ENCODE data around the gene KRAS. TPM values are rescaled to one million over a fixed set of nuclear protein-coding genes. Genes with fewer than 3 reads are reported as not detected.

KRAS gene
- polyA plus RNA-seq, 6 donors from 2014 or later, result 13.5 to 27.8 (median 25.7) TPM

DNA sequence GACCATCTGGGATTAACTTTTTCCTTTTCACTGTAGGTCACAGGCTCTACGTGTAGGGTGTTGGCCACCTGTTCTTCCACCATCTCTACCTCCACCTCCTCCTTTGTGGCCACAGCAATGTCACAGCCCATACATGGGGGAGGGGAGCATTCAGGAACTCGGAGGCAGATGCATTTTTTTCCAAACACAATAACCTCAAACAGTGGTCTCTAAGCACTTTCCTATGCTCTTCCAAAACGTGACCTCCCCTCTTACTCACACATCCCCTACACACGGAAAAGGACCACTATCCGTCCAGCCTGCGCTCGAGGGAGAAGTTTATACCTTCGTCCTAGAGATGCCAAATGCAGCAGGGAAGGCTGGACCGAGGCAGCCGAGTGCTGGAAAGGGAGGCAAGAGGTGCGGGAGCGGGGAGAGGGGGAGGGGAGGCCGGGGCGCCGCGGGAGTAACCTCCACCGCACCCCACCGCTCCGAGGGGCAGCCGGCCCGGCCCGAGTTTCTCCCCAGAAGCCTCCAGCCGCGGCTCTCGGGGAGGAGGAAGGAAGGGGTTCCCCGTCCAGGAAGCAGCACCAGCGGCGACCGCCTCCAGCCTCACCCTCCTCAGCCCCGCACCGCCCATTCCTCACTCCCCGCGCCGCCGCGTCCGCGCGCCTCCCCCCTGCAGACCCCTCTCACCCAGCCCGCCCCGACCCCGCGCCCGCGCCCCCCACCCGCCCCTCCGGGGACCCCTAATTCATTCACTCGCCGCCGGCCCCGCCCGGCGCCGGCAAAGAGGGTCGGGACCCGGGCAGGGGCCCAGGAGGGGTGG, 594 bp downstream of the KRAS start:
- peak; percentile 57 for DNase-seq
- Mint-ChIP-seq H3K4me1 (peaks cover 30 to 63% (median 44%) of the 10 kb centered on the region in 3 donors), H3K9me3 (no peaks in the 10 kb centered on the region)

DNA sequence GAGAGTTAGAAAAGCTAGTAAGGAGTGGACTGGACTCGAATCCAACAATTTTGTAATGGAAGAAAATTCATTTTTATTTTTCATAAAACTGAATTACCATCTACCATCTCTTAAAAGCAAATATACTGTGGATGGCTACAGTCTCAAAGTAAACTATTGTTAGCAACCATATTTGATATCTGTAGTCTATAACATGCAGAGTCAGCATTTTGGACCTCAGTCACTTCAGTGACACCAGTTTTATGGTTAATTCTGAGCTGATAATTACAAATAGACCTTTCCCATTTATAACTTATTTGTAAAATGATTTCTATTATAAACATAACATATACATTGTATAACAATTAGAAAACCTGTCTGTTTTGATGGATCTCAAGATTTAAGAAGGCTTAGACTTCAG, 2.0 kb downstream of the KRAS start:
- Mint-ChIP-seq H3K4me1 (peaks cover 30 to 55% (median 42%) of the 10 kb centered on the region in 3 donors), H3K36me3 (peaks cover 0 to 10% of the 10 kb centered on the region in 2 donors), H3K27me3 (no peaks in the 10 kb centered on the region), H3K27ac (peak overlapping the region in 2 of 6 donors; percentile 74 to 91), H3K9me3 (no peaks in the 10 kb centered on the region), H3K4me3 (peak overlapping the region in 7 of 8 donors; percentile 36 to 95 (median 73))
- ATAC-seq (ENCODE audit: low read depth in 2 of 2) (no peak), DNase-seq (no peak)

More for the DNA sequence above, 594 bp downstream of the KRAS start:
- ATAC-seq (ENCODE audit: low read depth in 2 of 2), result peak; percentile 50 to 51
- Mint-ChIP-seq H3K4me3 (peak overlapping the region; percentile 73 to 97 (median 90)), H3K36me3 (no peaks in the 10 kb centered on the region), H3K27ac (peak overlapping the region; percentile 91 to 98 (median 94)), H3K27me3 (no peaks in the 10 kb centered on the region)

DNA sequence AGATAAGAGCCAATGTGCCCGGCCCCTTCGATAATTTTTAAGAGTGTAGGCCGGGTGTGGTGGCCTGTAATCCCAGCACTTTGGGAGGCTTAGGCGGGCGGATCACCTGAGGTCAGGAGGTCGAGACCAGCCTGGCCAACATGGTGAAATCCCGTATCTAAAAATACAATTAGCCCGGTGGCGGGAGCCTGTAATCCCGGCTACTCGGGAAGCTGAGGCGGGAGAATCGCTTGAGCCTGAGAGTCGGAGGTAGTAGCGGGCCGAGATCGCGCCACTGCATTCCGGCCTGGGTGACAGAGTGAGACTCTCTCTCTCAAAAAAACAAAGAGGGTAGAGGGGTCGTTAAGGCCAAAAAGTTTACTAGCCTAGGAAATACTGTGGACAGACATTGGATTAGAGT, 2.6 kb downstream of the KRAS start:
- ATAC-seq (ENCODE audit: low read depth in 2 of 2) (no peak), DNase-seq (no peak)
- Mint-ChIP-seq H3K27ac (peak overlapping the region in 1 of 6 donors; percentile 34), H3K9me3 (no peaks in the 10 kb centered on the region), H3K4me1 (peaks cover 24 to 49% (median 36%) of the 10 kb centered on the region in 3 donors), H3K4me3 (peak overlapping the region in 5 of 8 donors; percentile 15 to 73 (median 39)), H3K27me3 (no peaks in the 10 kb centered on the region), H3K36me3 (peaks cover 0 to 10% of the 10 kb centered on the region in 2 donors)

DNA sequence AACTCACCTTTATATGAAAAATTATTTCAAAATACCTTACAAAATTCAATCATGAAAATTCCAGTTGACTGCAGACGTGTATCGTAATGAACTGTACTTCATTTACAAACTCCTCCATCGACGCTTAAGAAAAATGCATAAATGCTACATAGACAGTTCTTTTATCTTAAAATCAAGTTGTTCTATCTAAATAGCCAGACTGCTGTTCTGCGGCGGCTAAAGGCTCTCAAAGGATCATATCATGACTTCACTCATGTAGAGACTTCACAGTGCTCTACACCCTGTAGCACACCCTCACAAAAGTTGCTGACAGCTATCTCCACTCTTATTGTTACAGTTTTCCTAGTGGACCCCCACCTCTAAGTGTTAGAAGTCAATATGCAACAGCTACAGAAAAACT, 5.2 kb downstream of the KRAS start:
- peak overlapping the region in 1 of 8 donors; percentile 15 for H3K4me3 Mint-ChIP-seq
- H3K36me3 Mint-ChIP-seq, result peaks cover 0 to 10% of the 10 kb centered on the region in 2 donors
- DNase-seq (no peak), ATAC-seq (ENCODE audit: low read depth in 2 of 2) (no peak)
- peaks cover 22 to 28% (median 26%) of the 10 kb centered on the region in 3 donors for H3K4me1 Mint-ChIP-seq
- no peaks in the 10 kb centered on the region for H3K9me3 Mint-ChIP-seq
- H3K27ac Mint-ChIP-seq, result peak overlapping the region in 1 of 6 donors; percentile 41
- H3K27me3 Mint-ChIP-seq, result no peaks in the 10 kb centered on the region

DNA sequence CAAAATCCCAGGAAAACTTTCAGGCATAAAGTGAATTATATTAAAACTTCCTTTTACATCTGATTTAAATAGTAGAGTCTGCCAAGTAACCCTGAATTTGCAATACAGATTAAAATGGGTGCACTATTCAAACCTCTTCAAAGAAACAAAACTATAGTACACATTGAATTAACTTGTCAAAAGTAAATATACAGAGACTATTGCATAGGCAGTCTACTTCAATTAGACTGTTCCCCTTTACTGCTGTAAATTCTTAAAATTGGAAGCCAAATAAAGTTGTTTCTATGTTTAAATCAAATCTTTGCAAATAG, 7.1 kb downstream of the KRAS start:
- H3K4me1 Mint-ChIP-seq, result peaks cover 14 to 17% (median 15%) of the 10 kb centered on the region in 3 donors
- H3K9me3 Mint-ChIP-seq, result no peaks in the 10 kb centered on the region
- H3K36me3 Mint-ChIP-seq, result peaks cover 0 to 10% of the 10 kb centered on the region in 2 donors
- no peaks in the 10 kb centered on the region for H3K27me3 Mint-ChIP-seq
- ATAC-seq (ENCODE audit: low read depth in 2 of 2) (no peak), DNase-seq (no peak)
- H3K4me3 Mint-ChIP-seq, result peak overlapping the region in 1 of 8 donors; percentile 21
- H3K27ac Mint-ChIP-seq, result no peak overlapping the region

DNA sequence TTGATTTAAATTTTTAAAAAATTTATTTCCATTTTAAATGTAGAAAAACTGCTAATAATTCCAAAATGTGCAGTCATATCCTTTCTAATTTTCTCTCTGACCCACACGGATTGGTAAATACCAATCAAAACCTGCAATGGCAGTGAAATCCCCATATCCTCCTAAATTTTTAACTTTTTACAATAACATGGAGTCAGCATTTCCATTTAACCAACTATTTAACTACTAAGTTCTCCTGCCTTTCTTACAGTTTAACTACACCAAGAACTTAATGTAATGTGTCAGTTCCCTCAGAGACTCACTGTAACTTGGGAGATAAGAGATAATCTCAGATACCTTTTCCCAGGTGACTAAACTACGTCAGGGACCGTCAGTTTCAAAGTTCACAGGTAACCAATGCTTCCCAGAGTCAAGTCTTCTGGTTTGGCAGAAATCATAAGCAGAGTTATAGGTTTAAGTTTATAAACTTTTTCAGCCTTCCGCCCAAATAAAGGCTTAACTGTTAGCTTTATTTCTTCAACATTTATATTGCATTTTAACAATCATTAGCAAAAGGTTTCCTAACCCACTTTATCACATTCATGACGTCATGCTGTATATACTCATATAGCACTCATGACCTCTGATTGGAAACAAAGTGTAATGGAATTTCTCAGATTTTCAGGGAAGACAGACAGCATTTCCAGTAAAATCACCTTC, 7.6 kb downstream of the KRAS start:
- peak overlapping the region in 2 of 6 donors; percentile 34 to 66 for H3K27ac Mint-ChIP-seq
- no peaks in the 10 kb centered on the region for H3K9me3 Mint-ChIP-seq
- H3K36me3 Mint-ChIP-seq, result peaks cover 0 to 10% of the 10 kb centered on the region in 2 donors
- H3K27me3 Mint-ChIP-seq, result no peaks in the 10 kb centered on the region
- peaks cover 12 to 15% (median 14%) of the 10 kb centered on the region in 3 donors for H3K4me1 Mint-ChIP-seq
- DNase-seq, result no peak
- H3K4me3 Mint-ChIP-seq, result no peak overlapping the region
- ATAC-seq (ENCODE audit: low read depth in 2 of 2), result no peak

DNA sequence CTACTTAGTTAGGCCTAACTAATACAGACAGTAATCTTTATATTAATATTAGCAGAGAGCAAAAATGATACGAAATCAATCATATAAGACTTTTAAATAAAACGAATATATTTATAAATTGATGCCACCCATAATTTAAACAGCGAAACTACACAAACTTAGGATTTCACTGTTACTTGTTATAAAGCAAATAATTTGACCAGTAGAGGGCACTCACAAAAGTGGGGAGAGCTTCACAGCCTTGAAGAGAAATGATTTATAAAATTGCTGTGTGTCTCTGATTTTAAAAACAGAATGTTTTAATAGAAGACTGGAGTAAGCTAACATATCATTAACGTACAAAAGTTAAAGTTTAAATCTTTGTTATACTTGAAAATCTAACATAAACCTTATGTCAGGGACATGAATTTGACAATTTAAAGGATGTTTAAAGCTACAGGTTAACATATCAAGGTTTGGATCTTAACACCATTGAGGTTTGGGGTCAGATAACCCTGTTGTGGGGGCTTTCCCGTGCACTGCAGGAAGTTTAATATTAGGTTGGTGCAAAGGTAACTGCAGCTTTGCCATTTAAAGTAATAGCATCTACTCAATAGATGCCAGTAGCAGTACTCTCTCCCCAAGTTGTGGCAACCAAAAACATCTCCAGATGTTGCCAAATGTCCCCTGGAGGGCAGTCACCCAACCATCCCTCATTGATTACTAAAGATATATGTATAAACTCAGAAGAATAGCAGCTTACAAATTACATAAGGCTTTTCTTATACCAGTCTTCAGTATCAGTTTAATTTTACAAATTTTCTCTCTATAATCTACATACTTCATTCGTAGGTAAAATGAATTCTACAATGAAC, 9.3 kb downstream of the KRAS start:
- ATAC-seq (ENCODE audit: low read depth in 2 of 2), result peak; percentile 77 to 79
- DNase-seq, result peak; percentile 50
- H3K36me3 Mint-ChIP-seq, result peaks cover 9 to 15% of the 10 kb centered on the region in 2 donors
- no peak overlapping the region for H3K4me3 Mint-ChIP-seq
- peak overlapping the region in 2 of 6 donors; percentile 38 to 72 for H3K27ac Mint-ChIP-seq
- no peaks in the 10 kb centered on the region for H3K9me3 Mint-ChIP-seq
- no peaks in the 10 kb centered on the region for H3K27me3 Mint-ChIP-seq
- H3K4me1 Mint-ChIP-seq, result peaks cover 7 to 18% (median 11%) of the 10 kb centered on the region in 3 donors

DNA sequence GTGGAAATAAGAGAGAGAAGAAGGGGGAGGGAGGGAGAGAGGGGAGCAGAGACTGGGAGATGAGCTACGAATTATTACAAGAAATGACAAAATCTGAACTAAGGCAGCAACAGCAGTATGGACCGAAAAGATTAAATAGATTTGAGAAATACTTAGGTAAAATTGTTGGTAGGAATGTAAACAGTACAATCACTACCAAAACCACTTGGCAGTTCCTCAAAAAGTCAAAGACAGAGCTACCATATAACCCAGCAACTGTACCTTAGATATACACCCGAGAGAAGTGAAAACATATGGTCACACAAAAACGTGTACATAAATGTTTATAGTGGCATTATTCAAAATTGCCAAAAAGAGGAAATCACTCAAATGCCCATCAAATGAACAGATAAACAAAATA, 14.1 kb downstream of the KRAS start:
- Mint-ChIP-seq H3K4me1 (peaks cover 0 to 12% (median 10%) of the 10 kb centered on the region in 3 donors), H3K27me3 (no peaks in the 10 kb centered on the region), H3K27ac (peak overlapping the region in 1 of 6 donors; percentile 48), H3K4me3 (no peak overlapping the region), H3K36me3 (peaks cover 9 to 17% of the 10 kb centered on the region in 2 donors), H3K9me3 (no peaks in the 10 kb centered on the region)
- DNase-seq (no peak), ATAC-seq (ENCODE audit: low read depth in 2 of 2) (no peak)

DNA sequence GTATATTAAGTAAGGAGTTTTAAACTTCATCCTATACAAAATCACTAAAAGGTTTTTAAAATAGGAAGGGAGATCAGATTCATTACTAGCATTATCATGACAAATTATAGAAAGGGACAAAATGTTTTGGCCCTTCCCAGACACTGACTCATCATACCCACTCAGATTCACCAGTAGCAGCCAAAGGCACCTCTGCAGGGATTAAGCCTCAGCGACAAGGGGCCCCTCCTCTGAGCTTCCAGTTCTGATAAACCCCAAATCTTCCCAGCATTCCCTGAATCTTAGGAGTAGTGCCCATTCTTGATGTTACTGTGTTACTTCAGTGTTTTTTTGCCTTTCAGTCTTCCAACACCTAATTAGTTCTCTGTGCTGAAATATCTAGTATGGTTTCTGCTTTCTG, 14.5 kb downstream of the KRAS start:
- H3K27ac Mint-ChIP-seq, result no peak overlapping the region
- DNase-seq (no peak), ATAC-seq (ENCODE audit: low read depth in 2 of 2) (no peak)
- H3K36me3 Mint-ChIP-seq, result peaks cover 9 to 17% of the 10 kb centered on the region in 2 donors
- H3K4me1 Mint-ChIP-seq, result peaks cover 0 to 10% (median 10%) of the 10 kb centered on the region in 3 donors
- H3K4me3 Mint-ChIP-seq, result no peak overlapping the region
- H3K9me3 Mint-ChIP-seq, result no peaks in the 10 kb centered on the region
- H3K27me3 Mint-ChIP-seq, result no peaks in the 10 kb centered on the region

DNA sequence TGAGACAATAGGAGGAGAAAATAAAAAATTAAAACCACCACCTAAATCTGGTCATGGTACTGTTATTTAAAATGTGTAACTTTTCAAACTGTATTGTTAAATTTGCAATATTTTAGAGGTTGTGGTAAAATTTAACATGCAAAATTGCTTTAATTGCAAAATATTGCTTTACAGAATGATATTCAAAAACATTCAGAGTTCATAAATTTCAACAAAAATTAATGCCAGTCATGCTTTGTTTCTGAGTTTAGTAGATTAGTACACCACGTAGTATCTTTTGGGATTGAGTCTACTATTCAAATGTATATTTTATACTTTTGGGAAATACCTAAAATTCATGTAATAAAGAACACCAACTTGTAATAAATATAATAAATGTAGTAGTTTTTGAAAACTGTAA, 37.4 kb downstream of the KRAS start:
- Mint-ChIP-seq H3K9me3 (no peaks in the 10 kb centered on the region), H3K27ac (no peak overlapping the region)
- no peak for ATAC-seq (ENCODE audit: low read depth in 2 of 2)

DNA sequence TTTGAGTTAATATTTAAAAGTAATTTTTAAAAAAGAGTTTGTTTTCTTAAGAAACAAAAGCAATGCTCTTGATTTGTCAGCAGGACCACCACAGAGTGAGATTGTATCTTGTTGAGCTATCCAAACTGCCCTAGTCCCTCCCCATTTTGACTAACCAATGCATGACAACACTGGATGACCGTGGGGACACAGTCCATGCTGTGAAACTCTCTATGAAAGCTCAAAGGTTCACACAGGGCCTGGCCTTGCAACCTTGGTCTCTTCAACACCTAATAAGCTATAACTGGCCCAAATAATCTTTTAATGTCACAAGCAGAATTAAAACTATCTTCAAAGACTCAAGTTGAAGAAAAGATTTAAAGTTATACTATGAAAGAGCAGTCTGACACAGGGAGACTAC, 42.2 kb downstream of the KRAS start:
- peak overlapping the region in 1 of 6 donors; percentile 51 for H3K27ac Mint-ChIP-seq
- no peaks in the 10 kb centered on the region for H3K9me3 Mint-ChIP-seq
- H3K36me3 Mint-ChIP-seq, result peaks cover 0 to 3% of the 10 kb centered on the region in 2 donors
- H3K4me1 Mint-ChIP-seq, result no peaks in the 10 kb centered on the region
- H3K4me3 Mint-ChIP-seq, result peak overlapping the region in 1 of 8 donors; percentile 6
- H3K27me3 Mint-ChIP-seq, result no peaks in the 10 kb centered on the region
- ATAC-seq (ENCODE audit: low read depth in 2 of 2) (no peak), DNase-seq (no peak)

More for the DNA sequence above, 37.4 kb downstream of the KRAS start:
- Mint-ChIP-seq H3K36me3 (peaks cover 0 to 3% of the 10 kb centered on the region in 2 donors), H3K4me3 (no peak overlapping the region), H3K4me1 (no peaks in the 10 kb centered on the region), H3K27me3 (no peaks in the 10 kb centered on the region)
- no peak for DNase-seq

DNA sequence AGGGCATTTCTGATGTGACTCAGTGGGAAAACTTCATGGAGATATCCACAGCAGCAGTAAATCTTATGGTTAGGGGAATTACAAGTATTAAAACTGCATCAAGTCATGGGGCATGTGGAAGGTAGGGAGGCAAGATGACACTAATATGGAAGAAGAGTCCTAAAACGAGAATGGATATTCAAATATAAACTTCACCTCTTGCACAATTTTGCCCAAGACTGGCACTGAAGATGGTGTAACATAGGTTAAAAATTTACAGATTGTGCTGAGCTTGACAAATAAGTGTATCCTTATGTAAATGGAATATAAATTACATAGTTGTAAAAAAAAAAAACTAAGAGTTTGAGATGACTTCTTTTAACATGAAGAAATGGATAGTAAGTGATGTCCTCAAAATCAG, 42.9 kb downstream of the KRAS start:
- Mint-ChIP-seq H3K36me3 (peaks cover 0 to 3% of the 10 kb centered on the region in 2 donors), H3K4me3 (no peak overlapping the region), H3K27ac (peak overlapping the region in 1 of 6 donors; percentile 39), H3K27me3 (no peaks in the 10 kb centered on the region), H3K4me1 (peaks cover 0 to 3% (median 0%) of the 10 kb centered on the region in 3 donors), H3K9me3 (no peaks in the 10 kb centered on the region)
- ATAC-seq (ENCODE audit: low read depth in 2 of 2) (no peak), DNase-seq (no peak)

DNA sequence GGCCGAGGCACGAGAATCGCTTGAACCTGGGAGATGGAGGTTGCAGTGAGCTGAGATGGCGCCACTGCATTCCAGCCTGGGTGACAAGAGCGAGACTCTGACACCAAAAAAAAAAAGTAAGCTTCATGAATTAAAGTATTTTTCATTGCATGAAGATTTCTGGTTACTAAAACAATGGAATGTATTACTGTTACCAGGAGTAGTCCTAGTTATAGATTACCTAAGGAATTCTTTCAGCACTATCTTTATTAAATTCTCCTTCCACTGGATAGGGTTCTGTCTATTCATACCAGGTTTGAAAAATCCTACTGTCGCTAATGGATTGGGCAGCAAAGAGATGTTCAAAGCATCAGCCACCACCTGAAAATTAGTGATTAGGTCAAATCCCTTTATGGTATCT, 43.3 kb downstream of the KRAS start:
- no peak overlapping the region for H3K4me3 Mint-ChIP-seq

More for the DNA sequence above, 43.3 kb downstream of the KRAS start:
- Mint-ChIP-seq H3K9me3 (no peaks in the 10 kb centered on the region), H3K27ac (peak overlapping the region in 1 of 6 donors; percentile 39), H3K4me1 (peaks cover 1 to 5% (median 3%) of the 10 kb centered on the region in 3 donors), H3K27me3 (no peaks in the 10 kb centered on the region), H3K36me3 (peaks cover 0 to 3% of the 10 kb centered on the region in 2 donors)
- DNase-seq, result no peak
- ATAC-seq (ENCODE audit: low read depth in 2 of 2), result no peak

Data from naive B cell (primary cell).